Ureter (tissue), 1 donor: ENCODE data around the gene TYRO3. TPM values are rescaled to one million over a fixed set of nuclear protein-coding genes. Genes with fewer than 3 reads are reported as not detected.

ENCODE experiments used
- DNase-seq: peaks from one replicate; pipeline ENCODE4 v3.0.0-alpha.2; 2020; ENCODE audit warnings: low spot score
- total RNA-seq: library from RNA; stranded (reverse); gene quantifications from one replicate; pipeline ENCODE4 v1.2.4, GENCODE V29; 2023
- donor health status: DM: yes; HTN: yes; CAD: no.

The TYRO3 gene
- 9.6 TPM for total RNA-seq

GRCh38 chr15:41558400-41559238, at the start of gene TYRO3:
TYRO3 (plus strand) TSS chr15:41559212; CDS start chr15:41559258, 46 bp downstream.
- no peak for DNase-seq

GRCh38 chr15:41510728-41511127, 48.3 kb upstream of the TYRO3 start:
- no peak for DNase-seq

- DNase-seq: no peak
Measured at GRCh38 chr15:41511331-41511898, 47.6 kb upstream of the TYRO3 start.

DNA sequence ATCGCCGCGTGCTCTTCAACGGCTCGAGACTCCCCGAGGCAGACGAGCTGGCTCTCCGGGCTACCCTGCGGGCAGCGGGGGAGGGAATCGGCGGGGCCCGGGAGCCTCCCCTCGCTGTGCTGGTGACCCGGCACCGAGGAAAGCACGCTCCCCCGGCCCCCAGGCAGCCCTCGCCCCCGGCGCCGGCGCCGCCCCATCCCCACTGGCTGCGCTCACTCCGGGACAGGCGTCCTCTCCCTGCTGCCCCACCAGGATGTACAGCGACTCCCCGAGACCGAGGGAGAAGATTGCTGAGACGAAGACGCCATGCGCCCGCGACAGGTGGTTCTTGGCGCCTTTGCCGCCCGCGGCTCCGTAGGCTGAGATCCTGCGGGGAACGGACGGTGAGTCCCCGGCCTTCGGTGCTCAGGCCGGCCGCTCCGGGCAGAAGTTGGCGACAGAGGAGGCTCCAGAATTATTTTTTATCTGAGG, 47.1 kb upstream of the TYRO3 start:
- DNase-seq: no peak

DNA sequence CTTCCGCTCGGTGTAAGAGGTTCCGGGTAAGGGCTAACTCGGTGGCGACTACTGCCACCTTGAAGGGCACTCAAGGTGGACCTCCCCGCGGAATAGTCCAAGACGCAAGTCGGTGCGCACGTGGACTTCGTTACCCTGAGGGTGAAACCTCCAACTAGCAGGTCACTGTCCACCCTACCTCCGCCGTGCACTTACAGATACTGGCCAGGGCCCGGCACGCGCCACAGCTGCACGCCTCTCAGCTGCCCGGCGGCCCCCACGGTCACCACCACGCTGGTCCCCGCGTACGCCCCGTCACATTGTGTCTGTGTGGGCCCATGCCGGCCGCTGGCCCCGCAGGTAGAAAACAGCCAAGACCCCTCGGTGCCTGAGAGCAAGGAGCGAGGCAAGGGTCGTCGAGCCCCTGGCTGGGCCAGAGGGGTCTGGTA, 46.5 kb upstream of the TYRO3 start:
- no peak for DNase-seq

GRCh38 chr15:41512940-41513505, 46.0 kb upstream of the TYRO3 start:
- no peak for DNase-seq

- DNase-seq: no peak
Measured at GRCh38 chr15:41513506-41514227, 45.3 kb upstream of the TYRO3 start, which contains the start of gene LTK. LTK (minus strand) TSS chr15:41513827; CDS start chr15:41513709, 118 bp downstream.

DNA sequence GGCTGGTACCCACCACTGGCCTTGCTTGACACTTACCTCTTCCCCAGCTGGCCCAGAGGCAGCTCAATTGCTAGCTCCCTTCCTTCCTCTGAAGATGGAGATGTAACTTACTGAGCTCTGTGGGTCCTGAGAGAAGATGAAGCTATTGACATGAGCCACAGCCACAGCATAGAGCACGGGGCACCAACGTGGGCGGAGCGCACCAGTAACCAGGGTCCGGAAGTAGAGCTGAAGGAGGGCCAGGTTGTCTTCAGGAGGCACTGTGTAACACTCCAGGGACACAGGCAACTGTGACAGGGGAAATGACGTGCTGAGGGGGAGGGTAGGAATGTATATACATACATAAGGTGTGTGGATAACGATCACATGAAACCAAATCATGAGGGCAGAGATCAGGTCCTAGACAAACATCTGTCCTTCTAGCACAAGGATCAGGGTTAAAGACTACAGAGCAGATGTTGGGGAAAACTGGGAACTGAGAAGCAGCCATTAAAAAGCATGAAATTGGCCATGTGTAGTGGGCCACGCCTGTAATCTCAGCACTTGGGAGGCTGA, 41.0 kb upstream of the TYRO3 start:
- no peak for DNase-seq

DNA sequence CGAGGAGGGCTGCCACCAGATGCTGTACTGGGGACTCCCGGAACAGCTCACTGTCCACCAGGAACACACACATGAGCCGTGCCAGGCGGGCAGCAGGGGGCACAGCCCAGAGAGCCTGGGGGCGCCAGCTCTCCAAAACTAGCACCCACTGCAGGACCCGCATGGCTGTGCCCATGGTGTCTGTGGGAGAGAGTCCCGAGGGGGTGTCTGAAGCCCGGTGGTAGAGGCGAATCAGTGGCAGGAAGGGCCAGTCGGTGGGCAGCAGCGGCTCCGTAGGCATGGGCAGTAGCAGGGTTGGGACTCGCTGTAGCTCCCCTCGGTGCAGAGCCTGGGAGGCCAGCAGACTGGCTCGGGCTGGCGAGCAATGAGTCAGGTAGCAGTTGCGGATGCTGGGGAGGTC, 38.4 kb upstream of the TYRO3 start:
- no peak for DNase-seq

GRCh38 chr15:41521614-41522013, 37.4 kb upstream of the TYRO3 start:
- no peak for DNase-seq

GRCh38 chr15:41523097-41523496, 35.9 kb upstream of the TYRO3 start:
- no peak for DNase-seq

DNA sequence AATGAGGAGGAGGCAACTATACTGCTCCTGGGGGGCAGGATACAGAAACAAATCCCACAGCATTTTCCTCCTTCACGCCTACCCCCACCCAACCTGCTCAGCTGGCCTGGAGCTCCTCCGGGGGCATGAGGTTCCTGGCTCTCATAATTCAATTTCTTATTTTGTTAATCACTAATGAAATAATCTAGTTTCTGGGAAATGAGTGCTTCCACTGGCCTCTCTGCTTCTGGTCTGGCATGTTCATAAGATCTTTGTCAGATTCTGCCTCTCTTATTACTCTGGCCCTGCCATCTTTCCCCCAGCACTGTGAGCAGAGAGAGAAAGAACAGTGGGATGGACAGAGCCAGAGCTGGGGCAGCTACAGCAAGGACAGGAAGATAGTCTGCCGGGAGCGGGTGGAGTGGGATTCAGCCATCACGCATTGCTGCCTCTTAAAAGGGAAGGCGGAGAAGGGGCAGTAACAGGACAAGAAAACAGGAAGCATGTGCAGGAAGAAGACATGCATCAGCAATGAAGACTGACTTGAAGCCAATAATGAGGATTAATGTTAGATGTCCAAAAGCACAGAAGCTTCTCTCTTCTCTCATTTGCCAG, 28.6 kb upstream of the TYRO3 start:
- no peak for DNase-seq

DNA sequence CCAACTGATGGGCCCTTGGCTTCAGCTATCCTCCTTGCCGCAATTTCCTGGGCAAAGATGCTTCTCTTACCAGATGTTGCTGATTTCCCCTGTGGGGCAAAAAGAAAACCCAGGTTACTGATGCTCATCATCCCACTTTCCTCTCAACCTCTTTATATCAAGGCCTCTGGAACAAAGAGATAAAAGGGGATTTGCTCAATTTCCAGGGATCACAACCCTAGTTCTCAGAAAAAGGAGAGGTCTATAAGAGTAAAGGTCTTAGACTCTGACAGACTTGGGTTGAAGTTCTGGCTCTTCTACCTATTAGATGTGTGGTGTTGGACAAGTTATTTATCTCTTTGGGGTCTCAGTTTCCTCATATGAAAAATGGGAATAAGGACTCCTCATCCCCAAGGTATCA, 23.5 kb upstream of the TYRO3 start:
- no peak for DNase-seq

GRCh38 chr15:41536866-41537265, 22.1 kb upstream of the TYRO3 start:
- no peak for DNase-seq

GRCh38 chr15:41543521-41543870, 15.5 kb upstream of the TYRO3 start:
- no peak for DNase-seq

DNA sequence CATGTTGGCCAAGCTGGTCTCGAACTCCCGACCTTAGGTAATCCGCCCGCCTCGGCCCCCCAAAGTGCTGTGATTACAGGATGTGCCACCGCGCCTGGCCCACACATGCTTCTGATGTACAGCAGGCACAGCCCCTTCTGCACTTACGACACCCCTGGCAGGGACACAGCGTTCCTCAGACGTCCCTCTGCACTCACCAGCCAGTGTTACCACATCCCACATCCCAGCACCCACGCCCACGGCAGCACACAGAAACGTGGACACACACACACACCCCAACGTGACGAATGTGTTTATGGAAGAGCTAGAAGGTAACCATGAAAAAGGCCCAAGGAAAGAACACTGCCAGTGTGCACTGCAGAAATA, 14.4 kb upstream of the TYRO3 start:
- peak; percentile 46 for DNase-seq

GRCh38 chr15:41545218-41545617, 13.8 kb upstream of the TYRO3 start:
- no peak for DNase-seq

DNA sequence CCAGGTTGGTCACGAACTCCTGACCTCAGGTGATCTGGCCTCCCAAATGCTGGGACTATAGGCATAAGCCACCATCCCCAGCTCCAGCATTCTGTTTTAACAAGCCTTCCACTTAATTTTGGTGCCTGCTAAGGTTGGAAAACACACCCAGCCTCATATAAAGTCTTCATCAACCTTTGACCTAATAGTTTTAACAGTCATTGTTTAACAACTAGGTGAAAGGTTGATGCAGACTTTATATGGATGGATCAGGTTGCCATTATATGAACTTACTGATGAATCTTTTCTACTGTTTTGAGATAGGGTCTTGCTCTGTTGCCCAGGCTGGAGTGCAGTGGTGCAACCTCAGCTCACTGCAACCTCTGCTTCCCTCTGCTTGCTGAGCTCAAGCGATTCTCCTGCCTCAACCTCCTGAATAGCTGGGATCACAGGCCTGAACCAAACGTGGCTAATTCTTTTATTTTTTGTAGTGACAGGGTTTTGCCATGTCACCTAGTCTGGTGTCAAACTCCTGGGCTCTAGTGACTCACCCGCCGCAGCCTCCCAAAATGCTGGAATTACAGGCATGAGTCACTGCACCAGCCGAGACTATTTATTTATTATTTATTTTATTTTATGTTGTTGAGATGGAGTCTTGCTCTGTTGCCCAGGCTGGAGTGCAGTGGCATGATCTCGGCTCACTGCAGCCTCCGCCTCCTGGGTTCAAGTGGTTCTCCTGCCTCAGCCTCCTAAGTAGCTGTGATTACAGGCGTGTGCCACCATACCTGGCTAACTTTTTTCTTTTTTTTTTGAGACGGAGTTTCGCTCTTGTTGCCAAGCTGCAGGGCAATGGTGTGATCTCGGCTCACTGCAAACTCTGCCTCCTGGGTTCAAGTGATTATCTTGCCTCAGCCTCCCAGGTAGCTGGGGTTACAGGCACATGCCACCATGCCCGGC, 11.9 kb upstream of the TYRO3 start:
- DNase-seq: no peak

GRCh38 chr15:41550066-41550775, 8.8 kb upstream of the TYRO3 start:
- no peak for DNase-seq

DNA sequence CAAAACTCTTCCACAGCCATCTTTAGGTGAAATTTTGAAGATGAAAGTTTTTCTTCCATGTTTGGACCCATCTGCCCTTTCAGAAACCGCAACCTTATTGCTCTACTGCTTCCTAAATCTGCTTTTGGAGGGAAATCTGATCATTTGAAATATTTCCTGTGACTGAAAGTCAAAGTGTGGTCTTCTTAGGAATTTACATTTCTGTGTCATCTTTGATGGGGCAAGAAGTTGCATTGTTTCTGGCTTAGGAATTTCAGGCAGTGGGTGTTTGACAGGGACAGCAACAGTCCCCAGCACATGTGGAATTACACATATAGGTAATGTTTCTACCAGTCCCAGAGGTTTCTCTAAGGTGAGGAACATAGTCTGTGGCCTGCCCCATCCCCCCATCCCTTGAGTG, 5.3 kb upstream of the TYRO3 start:
- DNase-seq: no peak
